Parathyroid adenoma (tissue), 2 donors: ENCODE results near the gene PTX4.

Experiments used
- H2AFZ ChIP-seq: fragments of 300-600 bp; sonication (generic); one replicate; pipeline ENCODE4 v1.7.0; 2017; ENCODE audit warnings: antibody characterized with exemption, mild to moderate bottlenecking
- H3K27ac ChIP-seq: fragments of 300-600 bp; sonication (generic); one replicate; pipeline ENCODE4 v1.7.0; 2017
- H3K27me3 ChIP-seq: fragments of 300-600 bp; sonication (generic); one replicate; pipeline ENCODE4 v1.7.0; 2017; ENCODE audit warnings: low read length; ENCODE audit not compliant: control insufficient read depth, insufficient read depth
- H3K36me3 ChIP-seq: fragments of 300-600 bp; sonication (generic); one replicate; pipeline ENCODE4 v1.7.0; 2017; ENCODE audit warnings: low read length; ENCODE audit not compliant: control insufficient read depth, insufficient read depth
- H3K4me1 ChIP-seq: fragments of 300-600 bp; sonication (generic); one replicate; pipeline ENCODE4 v1.7.0; 2017; ENCODE audit warnings: control low read depth
- H3K4me2 ChIP-seq: fragments of 300-600 bp; sonication (generic); one replicate; pipeline ENCODE4 v1.7.0; 2017; ENCODE audit warnings: low read length
- H3K4me3 ChIP-seq: fragments of 300-600 bp; sonication (generic); one replicate; pipeline ENCODE4 v1.7.0; 2017; ENCODE audit warnings: low read depth, low read length
- H3K79me2 ChIP-seq: fragments of 300-600 bp; sonication (generic); one replicate; pipeline ENCODE4 v1.7.0; 2017; ENCODE audit warnings: control low read depth
- H3K9ac ChIP-seq: fragments of 300-600 bp; sonication (generic); one replicate; pipeline ENCODE4 v1.7.0; 2017; ENCODE audit warnings: mild to moderate bottlenecking
- H3K9me3 ChIP-seq: fragments of 300-600 bp; sonication (generic); one replicate; pipeline ENCODE4 v1.7.0; 2017; ENCODE audit warnings: low read length; ENCODE audit not compliant: control insufficient read depth
- CTCF ChIP-seq: fragments of 300-600 bp; sonication (generic); IDR thresholded peaks from one replicate; pipeline ENCODE4 v1.7.0; 2017; ENCODE audit warnings: antibody characterized with exemption, mild to moderate bottlenecking
- donor health status: primary hyperparathyroidism.

Gene PTX4

GRCh38 chr16:1514507-1514906 is 25.8 kb upstream of the PTX4 start:
- Histone ChIP-seq H3K27ac (no peak overlapping the region), H3K4me1 (no peaks in the 10 kb centered on the region), H3K9ac (no peak overlapping the region), H2AFZ (no peak overlapping the region), H3K4me3 (no peak overlapping the region), H3K36me3 (no peaks in the 10 kb centered on the region), H3K9me3 (no peaks in the 10 kb centered on the region), H3K79me2 (no peaks in the 10 kb centered on the region), H3K4me2 (no peak overlapping the region), H3K27me3 (no peaks in the 10 kb centered on the region)
- no peak for TF ChIP-seq CTCF

GRCh38 chr16:1512774-1513173 is 24.0 kb upstream of the PTX4 start:
- Histone ChIP-seq H3K4me2 (no peak overlapping the region), H3K9me3 (no peaks in the 10 kb centered on the region), H3K4me3 (no peak overlapping the region), H2AFZ (no peak overlapping the region), H3K36me3 (no peaks in the 10 kb centered on the region), H3K9ac (no peak overlapping the region), H3K27me3 (no peaks in the 10 kb centered on the region), H3K27ac (no peak overlapping the region), H3K4me1 (no peaks in the 10 kb centered on the region), H3K79me2 (no peaks in the 10 kb centered on the region)
- no peak for TF ChIP-seq CTCF

- Histone ChIP-seq H2AFZ (no peak overlapping the region), H3K27ac (no peak overlapping the region), H3K9ac (no peak overlapping the region), H3K36me3 (no peaks in the 10 kb centered on the region), H3K9me3 (no peaks in the 10 kb centered on the region), H3K79me2 (no peaks in the 10 kb centered on the region), H3K27me3 (no peaks in the 10 kb centered on the region), H3K4me1 (no peaks in the 10 kb centered on the region), H3K4me3 (no peak overlapping the region), H3K4me2 (no peak overlapping the region)
- TF ChIP-seq CTCF: no peak
Observed at GRCh38 chr16:1511662-1512569, 23.2 kb upstream of the PTX4 start.

GRCh38 chr16:1510941-1511351 is 22.2 kb upstream of the PTX4 start:
- Histone ChIP-seq H3K27ac (no peak overlapping the region), H3K36me3 (no peaks in the 10 kb centered on the region), H3K4me1 (no peaks in the 10 kb centered on the region), H3K9me3 (no peaks in the 10 kb centered on the region), H3K4me3 (no peak overlapping the region), H3K9ac (no peak overlapping the region), H3K79me2 (no peaks in the 10 kb centered on the region), H3K27me3 (no peaks in the 10 kb centered on the region), H3K4me2 (no peak overlapping the region), H2AFZ (no peak overlapping the region)
- no peak for TF ChIP-seq CTCF

GRCh38 chr16:1510272-1510671 is 21.5 kb upstream of the PTX4 start:
- H3K9me3 ChIP-seq: no peaks in the 10 kb centered on the region
- H3K27me3 ChIP-seq: no peaks in the 10 kb centered on the region
- no peak overlapping the region for H3K9ac ChIP-seq
- H2AFZ ChIP-seq: no peak overlapping the region
- no peak overlapping the region for H3K27ac ChIP-seq
- no peak overlapping the region for H3K4me3 ChIP-seq
- no peaks in the 10 kb centered on the region for H3K4me1 ChIP-seq
- no peak for TF ChIP-seq CTCF
- no peaks in the 10 kb centered on the region for H3K36me3 ChIP-seq
- H3K79me2 ChIP-seq: no peaks in the 10 kb centered on the region
- H3K4me2 ChIP-seq: no peak overlapping the region
